ENCODE data around the gene OR9Q2. TPM values are rescaled to one million over a fixed set of nuclear protein-coding genes. Genes with fewer than 3 reads are reported as not detected.

OR9Q2 gene, protein sequence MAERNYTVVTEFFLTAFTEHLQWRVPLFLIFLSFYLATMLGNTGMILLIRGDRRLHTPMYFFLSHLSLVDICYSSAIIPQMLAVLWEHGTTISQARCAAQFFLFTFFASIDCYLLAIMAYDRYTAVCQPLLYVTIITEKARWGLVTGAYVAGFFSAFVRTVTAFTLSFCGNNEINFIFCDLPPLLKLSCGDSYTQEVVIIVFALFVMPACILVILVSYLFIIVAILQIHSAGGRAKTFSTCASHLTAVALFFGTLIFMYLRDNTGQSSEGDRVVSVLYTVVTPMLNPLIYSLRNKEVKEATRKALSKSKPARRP
- total RNA-seq (not detected), polyA plus RNA-seq (ENCODE audit: insufficient read length in 2 of 2) (not detected)
- long read RNA-seq, donor 1: 0 reads
- long read RNA-seq, donor 2: 0 reads
- long read RNA-seq, donor 3: 0 reads
- long read RNA-seq, donor 4: 0 reads

DNA sequence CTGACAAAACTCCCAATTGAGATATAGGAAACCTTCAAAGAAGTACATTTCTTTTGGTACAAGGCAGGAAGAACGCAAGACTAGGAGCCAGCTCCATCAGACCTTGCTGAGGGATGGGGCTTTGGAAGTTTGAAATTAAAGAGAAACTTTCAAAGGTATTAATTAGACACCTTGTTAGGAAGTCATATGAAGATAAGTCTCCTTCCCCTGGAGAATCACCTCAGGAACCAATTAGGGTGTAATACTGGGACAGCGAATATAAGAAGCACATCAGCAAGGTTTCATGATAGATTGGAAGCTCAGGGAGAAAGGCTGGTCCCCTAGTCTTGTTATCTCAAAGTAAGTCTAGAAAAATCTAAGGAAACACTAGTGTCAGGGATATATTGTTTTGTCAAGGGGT is at the start of gene OR9Q2:
Gene OR9Q2 (plus strand): TSS at position 301 of the 400 bp plus-strand sequence. CDS start 1,421 bp downstream, outside the sequence.
- Histone ChIP-seq H3K4me3 (ENCODE audit: low read depth, low read length) (no peak within 1 kb of the TSS), H3K27ac (ENCODE audit: low read depth, low read length) (no peak within 1 kb of the TSS), H3K9me3 (ENCODE audit: control insufficient read depth, insufficient read depth, low read length) (no peaks in the 10 kb centered on the region), H3K36me3 (ENCODE audit: control insufficient read depth, insufficient read depth, low read length) (no peaks in the 10 kb centered on the region), H3K4me1 (ENCODE audit: control insufficient read depth, insufficient read depth, low read length) (no peaks in the 10 kb centered on the region), H3K27me3 (ENCODE audit: control insufficient read depth, insufficient read depth, low read length) (no peaks in the 10 kb centered on the region)
- WGBS (ENCODE audit: insufficient coverage): 100% methylated on average over 2 of the region's 2 CpGs
- DNase-seq (ENCODE audit: low read depth in 4 of 6, low spot score in 6 of 6): no peak

DNA sequence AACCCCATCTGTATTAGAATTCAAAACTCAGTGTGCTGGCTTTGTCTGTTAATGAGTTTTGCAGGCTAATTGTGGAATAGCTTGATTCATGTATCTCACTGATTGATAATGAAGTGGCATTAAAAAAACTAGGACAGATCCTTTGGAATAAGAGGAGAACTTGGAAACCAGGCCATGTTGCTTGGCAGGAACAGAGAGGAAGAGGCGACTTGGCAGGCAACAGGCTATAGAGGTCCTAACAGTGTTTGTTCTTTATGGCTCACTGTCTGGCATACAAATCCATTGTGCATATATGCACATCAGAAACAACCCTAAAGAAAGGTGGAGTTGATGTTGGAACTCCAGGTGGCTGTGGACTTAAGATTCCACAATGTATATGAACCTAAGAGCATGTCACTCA is 46.1 kb upstream of the OR9Q2 start:
- WGBS (ENCODE audit: insufficient coverage): no CpG with 5 or more reads among the region's 1 CpG
- H3K4me1 ChIP-seq (ENCODE audit: control insufficient read depth, insufficient read depth, low read length): no peaks in the 10 kb centered on the region
- no peaks in the 10 kb centered on the region for H3K36me3 ChIP-seq (ENCODE audit: control insufficient read depth, insufficient read depth, low read length)
- no peak overlapping the region for H3K27ac ChIP-seq (ENCODE audit: low read depth, low read length)
- H3K9me3 ChIP-seq (ENCODE audit: control insufficient read depth, insufficient read depth, low read length): no peaks in the 10 kb centered on the region
- no peak overlapping the region for H3K4me3 ChIP-seq (ENCODE audit: low read depth, low read length)
- peak in 3 of 6 donors; percentile 25 to 72 (median 68) for DNase-seq (ENCODE audit: low read depth in 4 of 6, low spot score in 6 of 6)
- no peaks in the 10 kb centered on the region for H3K27me3 ChIP-seq (ENCODE audit: control insufficient read depth, insufficient read depth, low read length)

DNA sequence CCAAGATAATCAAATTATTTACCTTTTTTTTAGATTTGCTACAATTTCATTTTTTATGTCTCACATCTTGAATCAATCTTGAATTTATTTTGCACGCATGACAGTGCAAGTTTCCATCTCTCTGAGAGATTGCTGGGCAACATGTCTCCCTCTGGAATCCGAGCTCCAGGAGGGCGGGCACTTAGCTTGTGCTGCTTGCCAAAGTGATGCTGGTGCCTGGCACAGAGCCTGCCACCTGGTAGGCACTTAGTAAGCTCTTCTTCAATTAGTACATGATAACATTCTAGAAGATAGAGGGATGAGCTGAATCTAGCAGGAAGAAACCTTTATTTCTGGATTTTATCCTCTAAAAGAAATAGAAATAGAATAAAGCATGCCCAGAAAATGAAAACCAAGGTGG is 36.1 kb upstream of the OR9Q2 start:
- Histone ChIP-seq H3K27ac (ENCODE audit: low read depth, low read length) (no peak overlapping the region), H3K9me3 (ENCODE audit: control insufficient read depth, insufficient read depth, low read length) (no peaks in the 10 kb centered on the region), H3K4me3 (ENCODE audit: low read depth, low read length) (no peak overlapping the region), H3K27me3 (ENCODE audit: control insufficient read depth, insufficient read depth, low read length) (no peaks in the 10 kb centered on the region), H3K36me3 (ENCODE audit: control insufficient read depth, insufficient read depth, low read length) (no peaks in the 10 kb centered on the region), H3K4me1 (ENCODE audit: control insufficient read depth, insufficient read depth, low read length) (peaks cover 2% of the 10 kb centered on the region)
- 18% methylated on average over 3 of the region's 3 CpGs for WGBS (ENCODE audit: insufficient coverage)
- peak in 2 of 6 donors; percentile 63 to 69 for DNase-seq (ENCODE audit: low read depth in 4 of 6, low spot score in 6 of 6)

DNA sequence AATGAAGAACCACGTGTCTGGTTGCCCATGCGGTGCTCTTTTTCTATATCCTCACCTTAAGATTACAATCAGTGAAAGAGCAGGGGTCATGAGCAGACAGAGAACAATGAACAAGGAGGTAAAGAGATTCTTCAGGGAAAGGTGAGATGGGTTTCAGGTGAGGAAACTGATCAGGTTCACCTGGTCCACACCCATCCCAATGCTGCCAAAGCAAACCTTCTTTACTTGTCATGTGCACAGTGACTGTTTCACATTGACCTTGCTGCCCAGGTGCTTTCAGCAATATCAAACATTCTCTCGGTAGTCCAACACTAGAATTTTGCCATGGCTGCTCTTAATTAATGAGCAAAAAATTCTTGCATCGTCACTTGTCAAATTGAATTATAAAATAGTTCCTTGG is 24.5 kb upstream of the OR9Q2 start:
- Histone ChIP-seq H3K4me1 (ENCODE audit: control insufficient read depth, insufficient read depth, low read length) (no peaks in the 10 kb centered on the region), H3K27ac (ENCODE audit: low read depth, low read length) (no peak overlapping the region), H3K9me3 (ENCODE audit: control insufficient read depth, insufficient read depth, low read length) (no peaks in the 10 kb centered on the region), H3K4me3 (ENCODE audit: low read depth, low read length) (no peak overlapping the region), H3K27me3 (ENCODE audit: control insufficient read depth, insufficient read depth, low read length) (no peaks in the 10 kb centered on the region), H3K36me3 (ENCODE audit: control insufficient read depth, insufficient read depth, low read length) (no peaks in the 10 kb centered on the region)
- 83% methylated on average over 2 of the region's 4 CpGs for WGBS (ENCODE audit: insufficient coverage)
- DNase-seq (ENCODE audit: low read depth in 4 of 6, low spot score in 6 of 6): no peak

DNA sequence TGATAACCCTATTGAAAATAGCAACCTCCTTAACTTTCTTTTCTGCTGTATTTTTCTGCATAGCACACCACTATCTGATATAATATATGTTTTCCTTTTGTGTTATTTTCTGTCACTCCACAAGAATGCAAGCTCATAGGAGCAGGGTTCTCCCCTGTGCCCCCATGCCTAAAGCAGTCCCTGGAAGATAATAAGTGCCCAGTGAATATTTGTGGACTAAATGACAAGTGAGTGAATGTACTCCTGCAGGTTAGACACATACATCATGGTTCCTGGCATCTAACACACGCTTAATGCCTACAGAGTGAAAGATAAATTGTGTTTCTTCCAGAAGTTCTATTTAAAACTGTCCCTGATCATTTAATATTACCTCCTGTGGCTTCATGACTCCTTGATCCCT is 23.9 kb upstream of the OR9Q2 start:
- Histone ChIP-seq H3K4me1 (ENCODE audit: control insufficient read depth, insufficient read depth, low read length) (no peaks in the 10 kb centered on the region), H3K9me3 (ENCODE audit: control insufficient read depth, insufficient read depth, low read length) (no peaks in the 10 kb centered on the region), H3K36me3 (ENCODE audit: control insufficient read depth, insufficient read depth, low read length) (no peaks in the 10 kb centered on the region), H3K4me3 (ENCODE audit: low read depth, low read length) (no peak overlapping the region), H3K27me3 (ENCODE audit: control insufficient read depth, insufficient read depth, low read length) (no peaks in the 10 kb centered on the region), H3K27ac (ENCODE audit: low read depth, low read length) (no peak overlapping the region)
- WGBS (ENCODE audit: insufficient coverage): no CpG with 5 or more reads among the region's 1 CpG
- DNase-seq (ENCODE audit: low read depth in 4 of 6, low spot score in 6 of 6): no peak

DNA sequence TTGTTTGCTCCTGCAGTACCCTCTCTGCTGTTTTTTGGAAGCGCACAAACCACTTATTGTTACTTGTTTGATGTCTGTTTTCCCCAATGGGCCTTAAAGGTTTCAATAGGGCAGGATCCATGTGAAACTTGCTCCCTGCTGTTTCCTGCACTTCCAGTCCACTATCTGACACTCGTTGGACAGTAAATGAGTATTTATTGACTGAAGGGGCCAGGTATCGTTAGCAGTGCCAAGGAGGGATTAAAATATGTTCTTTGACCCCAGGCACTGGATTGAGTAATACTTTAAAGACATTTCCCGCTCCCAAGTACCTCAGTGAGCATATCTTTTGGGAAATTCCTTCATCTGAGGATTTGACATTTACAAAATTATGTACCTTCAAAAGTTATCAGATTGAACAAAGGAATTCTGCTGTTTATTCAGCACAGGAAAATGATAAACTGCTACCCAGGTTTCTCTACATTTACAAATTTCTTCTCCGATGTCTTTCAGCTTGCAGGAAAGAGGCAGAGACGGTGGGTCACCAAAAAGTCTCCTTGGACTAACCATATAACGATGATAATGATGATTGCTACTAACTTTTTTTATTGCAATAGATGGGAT is 23.3 kb upstream of the OR9Q2 start:
- no peak overlapping the region for H3K27ac ChIP-seq (ENCODE audit: low read depth, low read length)
- no peaks in the 10 kb centered on the region for H3K27me3 ChIP-seq (ENCODE audit: control insufficient read depth, insufficient read depth, low read length)
- DNase-seq (ENCODE audit: low read depth in 4 of 6, low spot score in 6 of 6): peak in 1 of 6 donors; percentile 15
- no peaks in the 10 kb centered on the region for H3K9me3 ChIP-seq (ENCODE audit: control insufficient read depth, insufficient read depth, low read length)
- WGBS (ENCODE audit: insufficient coverage): 60% methylated on average over 1 of the region's 7 CpGs
- no peaks in the 10 kb centered on the region for H3K36me3 ChIP-seq (ENCODE audit: control insufficient read depth, insufficient read depth, low read length)
- no peaks in the 10 kb centered on the region for H3K4me1 ChIP-seq (ENCODE audit: control insufficient read depth, insufficient read depth, low read length)
- no peak overlapping the region for H3K4me3 ChIP-seq (ENCODE audit: low read depth, low read length)

DNA sequence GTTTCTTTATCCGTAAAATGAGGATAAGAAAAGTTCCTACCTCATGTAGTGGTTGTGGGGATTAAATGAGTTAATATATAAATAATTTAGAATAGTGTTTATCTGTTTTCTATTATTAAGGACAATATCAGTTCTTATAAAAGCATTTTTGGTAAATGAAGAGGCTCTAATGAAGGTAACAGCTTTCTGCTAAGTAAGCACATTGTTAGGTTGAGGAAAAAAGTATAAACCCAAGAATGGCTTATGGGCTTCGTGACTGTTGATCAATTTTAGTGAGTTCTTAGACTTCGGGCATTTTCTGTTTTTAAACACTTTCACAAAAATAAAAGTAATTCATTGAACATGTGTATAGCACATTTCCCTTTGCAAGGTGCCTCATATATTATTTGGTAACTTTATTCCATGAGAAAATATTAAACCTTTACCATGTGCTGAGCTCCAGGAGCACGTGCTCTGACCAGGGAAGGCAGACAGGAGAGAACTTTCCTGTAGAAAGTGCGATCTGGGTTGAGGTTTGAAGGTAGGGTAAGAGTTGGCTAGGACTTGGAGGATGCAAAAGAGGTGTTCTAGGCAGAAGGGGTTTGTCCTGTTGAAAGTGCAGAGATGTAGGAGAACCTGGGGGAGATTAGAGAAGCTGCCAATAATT is 11.3 kb upstream of the OR9Q2 start:
- H3K9me3 ChIP-seq (ENCODE audit: control insufficient read depth, insufficient read depth, low read length): no peaks in the 10 kb centered on the region
- H3K4me3 ChIP-seq (ENCODE audit: low read depth, low read length): no peak overlapping the region
- H3K27ac ChIP-seq (ENCODE audit: low read depth, low read length): no peak overlapping the region
- H3K36me3 ChIP-seq (ENCODE audit: control insufficient read depth, insufficient read depth, low read length): no peaks in the 10 kb centered on the region
- 85% methylated on average over 2 of the region's 5 CpGs for WGBS (ENCODE audit: insufficient coverage)
- H3K4me1 ChIP-seq (ENCODE audit: control insufficient read depth, insufficient read depth, low read length): no peaks in the 10 kb centered on the region
- no peak for DNase-seq (ENCODE audit: low read depth in 4 of 6, low spot score in 6 of 6)
- H3K27me3 ChIP-seq (ENCODE audit: control insufficient read depth, insufficient read depth, low read length): no peaks in the 10 kb centered on the region

DNA sequence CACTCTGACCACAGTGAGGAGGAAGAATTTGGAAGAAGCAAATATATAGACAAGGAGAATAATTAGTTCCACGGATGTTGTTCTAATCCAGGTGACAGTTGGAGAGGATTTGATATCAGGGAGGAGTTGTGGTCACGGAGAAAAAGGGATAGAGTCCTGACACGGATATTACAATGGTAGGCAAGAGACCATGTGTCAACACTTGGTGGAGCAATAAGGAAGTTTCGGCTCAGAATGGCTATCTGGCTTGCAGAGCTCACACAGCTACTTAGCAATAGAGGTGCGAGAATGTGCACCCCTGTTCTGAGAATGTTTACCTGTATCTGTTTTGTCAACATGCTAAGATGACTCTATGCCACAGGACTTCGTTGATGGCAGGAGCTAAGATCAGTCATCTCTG is 10.4 kb upstream of the OR9Q2 start:
- Histone ChIP-seq H3K9me3 (ENCODE audit: control insufficient read depth, insufficient read depth, low read length) (no peaks in the 10 kb centered on the region), H3K4me3 (ENCODE audit: low read depth, low read length) (no peak overlapping the region), H3K4me1 (ENCODE audit: control insufficient read depth, insufficient read depth, low read length) (no peaks in the 10 kb centered on the region), H3K36me3 (ENCODE audit: control insufficient read depth, insufficient read depth, low read length) (no peaks in the 10 kb centered on the region), H3K27ac (ENCODE audit: low read depth, low read length) (no peak overlapping the region), H3K27me3 (ENCODE audit: control insufficient read depth, insufficient read depth, low read length) (no peaks in the 10 kb centered on the region)
- WGBS (ENCODE audit: insufficient coverage): 94% methylated on average over 5 of the region's 6 CpGs
- no peak for DNase-seq (ENCODE audit: low read depth in 4 of 6, low spot score in 6 of 6)

DNA sequence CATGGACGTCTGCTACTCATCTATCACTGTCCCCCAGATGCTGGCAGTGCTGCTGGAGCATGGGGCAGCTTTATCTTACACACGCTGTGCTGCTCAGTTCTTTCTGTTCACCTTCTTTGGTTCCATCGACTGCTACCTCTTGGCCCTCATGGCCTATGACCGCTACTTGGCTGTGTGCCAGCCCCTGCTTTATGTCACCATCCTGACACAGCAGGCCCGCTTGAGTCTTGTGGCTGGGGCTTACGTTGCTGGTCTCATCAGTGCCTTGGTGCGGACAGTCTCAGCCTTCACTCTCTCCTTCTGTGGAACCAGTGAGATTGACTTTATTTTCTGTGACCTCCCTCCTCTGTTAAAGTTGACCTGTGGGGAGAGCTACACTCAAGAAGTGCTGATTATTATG is 9.2 kb upstream of the OR9Q2 start:
- Histone ChIP-seq H3K27me3 (ENCODE audit: control insufficient read depth, insufficient read depth, low read length) (no peaks in the 10 kb centered on the region), H3K9me3 (ENCODE audit: control insufficient read depth, insufficient read depth, low read length) (no peaks in the 10 kb centered on the region), H3K4me3 (ENCODE audit: low read depth, low read length) (no peak overlapping the region), H3K36me3 (ENCODE audit: control insufficient read depth, insufficient read depth, low read length) (no peaks in the 10 kb centered on the region), H3K27ac (ENCODE audit: low read depth, low read length) (no peak overlapping the region), H3K4me1 (ENCODE audit: control insufficient read depth, insufficient read depth, low read length) (no peaks in the 10 kb centered on the region)
- DNase-seq (ENCODE audit: low read depth in 4 of 6, low spot score in 6 of 6): no peak
- 72% methylated on average over 6 of the region's 7 CpGs for WGBS (ENCODE audit: insufficient coverage)

All from spinal cord (tissue), 10 donors.